ENCODE measurements around the gene TYW5. TPM values are rescaled to one million over a fixed set of nuclear protein-coding genes. Genes with fewer than 3 reads are reported as not detected.

Gene TYW5
- total RNA-seq: 5.3 and 7.8 TPM in 2 replicates

GRCh38 chr2:199955339-199956061 is at the start of gene TYW5, which contains the start of gene MAIP1:
Gene TYW5, minus strand, starts transcription at chr2:199955491. Its CDS starts 21 bp downstream, at chr2:199955470.
Gene MAIP1, plus strand, starts transcription at chr2:199955582. Its CDS starts 217 bp downstream, at chr2:199955799.

GRCh38 chr2:199911052-199911876 is 44.0 kb downstream of the TYW5 start, which contains the start of gene C2orf69:
Gene C2orf69, plus strand, starts transcription at chr2:199911293. Its CDS starts 146 bp downstream, at chr2:199911439.

Other genes with a start within 250 kb of the TYW5 start
- 0.18 and 1.4 TPM in 2 replicates for gene FTCDNL1, start 104.3 kb downstream of the TYW5 start, total RNA-seq
- 8.7 and 10.2 TPM in 2 replicates for gene C2orf69, start 44.2 kb downstream of the TYW5 start, total RNA-seq
- 20.2 and 21.2 TPM in 2 replicates for gene MAIP1, start 91 bp upstream of the TYW5 start, total RNA-seq

Measured in endothelial cell of coronary artery (primary cell).